Measurements from ENCODE around the gene AK9. TPM values are rescaled to one million over a fixed set of nuclear protein-coding genes. Genes with fewer than 3 reads are reported as not detected.

AK9 gene
- total and polyA plus RNA-seq, 10 of the 15 experiments (the other 5 are each of a cell fraction or from before 2014, with no cell fraction given), result 2.1 to 7.4 (median 4.2) TPM

- TF ChIP-seq BHLHE40 (IDR thresholded peaks at IDR 0.05; ENCODE audit: borderline replicate concordance in 1 of 2, low read depth in 2 of 2, low read length in 1 of 2), result peak in 1 of 2 experiments; percentile 38; a peak in 2 of 4 replicates
- no peak for TF ChIP-seq LARP7 (IDR thresholded peaks at IDR 0.05)
- no peak for TF ChIP-seq PRDM15 (CRISPR knock-in tag; IDR thresholded peaks at IDR 0.05)
- TF ChIP-seq ZBED1 (IDR thresholded peaks at IDR 0.05; ENCODE audit: borderline replicate concordance), result no peak
- TF ChIP-seq TAF1 (IDR thresholded peaks at IDR 0.05; ENCODE audit: borderline replicate concordance, low read depth, low read length), result no peak
- TF ChIP-seq PKNOX1 (IDR thresholded peaks at IDR 0.05), result no peak
These were observed 234.9 kb downstream of the AK9 start (continued) for GRCh38 chr6:109456111-109456583.

All from GM12878 (cell line).